ENCODE measurements around the gene DENND1C. TPM values are rescaled to one million over a fixed set of nuclear protein-coding genes. Genes with fewer than 3 reads are reported as not detected.

The DENND1C gene
- total and polyA plus RNA-seq, 2 of the 8 experiments (the other 6 are each of a cell fraction or from before 2014, with no cell fraction given), result 3.6 to 4.0 TPM

GRCh38 chr19:6459262-6460098 is 22.1 kb downstream of the DENND1C start, which contains the start of gene SLC25A23 (continued):
- peak; percentile 46; the same call in 1 of the 2 replicates for TF ChIP-seq KDM1A (IDR thresholded peaks at IDR 0.05; ENCODE audit: borderline replicate concordance, low read length)
